GM18519 (cell line): ENCODE results near the gene NAT16.
"Not testable (repeated sequence)": the region's sequence is repeated elsewhere in the genome, so short reads cannot be mapped to it uniquely, and the experiment has no call there.

ENCODE experiments used
- ATAC-seq: cut with Tn5 transposase; IDR thresholded peaks from one replicate; pipeline ENCODE4 v1.9.1; 2021; ENCODE audit warnings: mild to moderate bottlenecking, moderate library complexity; ENCODE audit not compliant: unreplicated experiment, low FRiP score

The NAT16 gene

DNA sequence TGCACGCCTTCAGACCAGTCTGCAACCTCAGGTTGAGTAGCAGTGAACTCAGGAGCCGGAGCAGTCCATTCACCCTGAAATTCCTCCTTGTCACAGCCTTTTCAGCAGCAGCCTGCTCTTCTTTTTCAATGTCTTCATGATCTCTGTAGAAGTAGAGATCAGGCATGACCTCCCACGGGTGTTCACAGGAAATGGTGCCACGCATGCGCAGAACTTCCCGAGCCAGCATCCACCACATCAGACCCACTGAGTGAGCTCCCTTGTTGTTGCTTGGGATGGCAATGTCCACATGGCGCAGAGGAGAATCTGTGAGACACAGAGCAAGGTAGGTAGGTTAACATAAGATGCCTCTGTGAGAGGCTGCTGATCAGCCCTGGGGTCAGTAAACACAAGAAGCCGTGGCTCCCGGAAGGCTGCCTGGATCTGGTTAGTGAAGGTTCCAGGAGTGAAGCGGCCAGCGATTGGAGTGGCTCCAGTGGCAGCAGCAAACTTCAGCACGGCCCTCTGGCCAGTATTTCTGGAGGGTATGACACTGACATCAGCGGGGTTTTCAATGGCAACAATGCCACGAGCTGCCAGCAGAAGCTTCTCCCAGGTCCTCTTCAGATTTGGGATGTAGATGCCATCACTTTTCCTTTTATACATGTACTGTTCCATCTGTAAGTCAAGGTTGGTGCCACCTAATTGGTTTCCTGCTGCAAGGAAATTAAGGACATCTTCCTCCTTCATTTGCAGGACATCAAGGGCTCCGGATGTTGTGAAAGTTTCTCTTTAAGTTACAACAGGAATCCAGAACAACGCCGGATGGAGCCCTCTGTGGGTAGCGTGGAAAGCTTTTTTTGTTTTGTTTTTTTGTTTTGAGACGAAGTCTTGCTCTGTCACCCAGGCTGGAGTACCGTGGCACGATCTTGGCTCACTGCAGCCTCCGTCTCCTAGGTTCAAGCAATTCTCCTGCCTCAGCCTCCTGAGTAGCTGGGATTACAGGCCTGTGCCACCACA, 23.9 kb upstream of the NAT16 start:
- ATAC-seq: not testable (repeated sequence)

DNA sequence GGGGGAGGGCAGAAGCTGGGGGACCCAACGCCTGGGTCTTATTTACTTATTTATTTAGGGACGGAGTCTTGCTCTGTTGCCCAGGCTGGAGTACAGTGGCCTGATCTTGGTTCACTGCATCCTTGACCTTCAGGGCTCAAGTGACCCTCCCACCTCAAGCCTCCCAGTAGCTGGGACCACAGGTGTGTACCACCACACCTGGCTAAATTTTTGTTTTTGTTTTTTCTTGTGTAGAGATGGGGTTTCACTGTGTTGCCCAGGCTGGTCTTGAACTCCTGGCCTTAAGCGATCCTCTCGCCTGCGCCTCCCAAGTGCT, 22.5 kb upstream of the NAT16 start:
- ATAC-seq: no peak

DNA sequence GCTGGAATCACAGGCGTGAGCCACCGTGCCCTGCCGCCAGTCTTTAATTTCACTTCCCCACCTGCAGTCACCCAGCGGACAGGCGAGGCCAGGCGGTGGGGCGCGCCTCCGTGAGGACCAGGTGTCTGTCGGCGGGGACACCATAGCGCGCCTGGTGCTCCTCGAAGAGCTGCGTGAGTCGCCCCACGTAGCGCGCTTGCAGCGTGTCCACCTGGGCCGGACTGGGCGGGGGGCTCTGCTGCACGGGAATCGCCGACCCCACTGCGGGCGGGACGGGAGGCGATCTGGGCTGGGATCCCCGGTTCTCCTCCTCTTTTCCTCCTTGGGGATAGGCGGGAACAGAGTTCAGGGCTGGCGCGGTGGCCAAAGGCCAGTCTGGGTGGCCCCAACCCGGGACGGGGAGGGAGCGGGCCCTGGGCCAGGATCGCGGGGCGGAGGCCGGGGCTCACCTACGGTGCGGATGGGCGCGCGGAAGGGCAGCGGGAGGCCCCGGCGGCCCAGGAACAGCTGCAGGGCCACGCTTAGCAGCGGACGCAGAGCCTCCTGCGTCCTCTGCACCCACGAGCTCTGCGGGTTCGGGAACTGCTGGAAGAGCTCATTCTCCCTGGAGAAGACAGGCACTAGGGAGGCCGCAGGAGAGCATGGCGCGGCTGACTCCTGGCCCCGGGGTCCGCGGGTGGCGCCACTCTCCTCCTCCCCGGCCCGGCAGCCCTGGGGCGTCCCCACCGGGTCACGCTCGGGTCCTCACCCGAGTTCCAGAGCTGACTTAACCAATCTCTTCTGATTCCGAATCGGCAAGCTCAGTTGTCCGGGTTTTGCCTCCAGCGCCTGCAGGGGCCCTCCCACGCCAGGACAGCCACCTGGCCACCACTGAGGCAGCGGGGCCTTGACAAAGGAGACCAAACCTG, 21.9 kb upstream of the NAT16 start:
- no peak for ATAC-seq

DNA sequence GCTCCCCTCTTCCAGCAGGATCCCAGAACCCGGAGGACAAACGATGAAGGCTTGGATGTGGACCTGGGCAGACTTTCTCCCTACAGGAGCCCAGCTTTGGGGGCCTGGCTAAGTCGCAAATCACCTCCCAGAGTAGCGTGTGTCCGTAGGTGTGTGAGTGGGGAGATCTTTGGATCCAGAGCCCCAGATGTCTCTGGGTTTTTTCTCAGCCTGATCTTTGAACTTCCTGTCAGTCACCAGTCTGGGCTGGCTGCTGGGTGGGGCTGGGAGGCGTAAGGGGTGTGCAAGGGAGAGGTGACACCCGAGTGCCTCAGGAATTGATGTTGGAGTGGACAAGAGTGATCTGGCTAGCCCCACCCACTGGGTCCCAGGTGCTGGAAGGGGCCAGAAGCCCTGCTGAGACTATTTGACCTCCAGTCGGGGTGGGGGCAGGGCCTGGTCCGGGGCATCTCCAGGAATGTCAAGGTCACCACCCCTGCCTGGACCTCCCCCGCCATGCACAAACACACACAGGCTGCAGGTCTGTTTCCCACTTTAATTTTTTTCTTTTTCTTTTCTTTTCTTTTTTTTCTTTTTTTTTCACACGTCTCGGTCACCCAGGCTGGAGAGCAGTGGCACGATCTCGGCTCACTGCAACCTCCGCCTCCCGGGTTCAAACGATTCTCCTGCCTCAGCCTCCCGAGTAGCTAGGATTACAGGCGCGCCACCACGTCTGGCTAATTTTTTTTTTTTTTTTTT, 20.9 kb upstream of the NAT16 start, which contains the start of gene MOGAT3:
Gene MOGAT3, minus strand, starts transcription at position 175 of the 738 bp plus-strand sequence. CDS start 182 bp downstream, outside the sequence.
- ATAC-seq: no peak

DNA sequence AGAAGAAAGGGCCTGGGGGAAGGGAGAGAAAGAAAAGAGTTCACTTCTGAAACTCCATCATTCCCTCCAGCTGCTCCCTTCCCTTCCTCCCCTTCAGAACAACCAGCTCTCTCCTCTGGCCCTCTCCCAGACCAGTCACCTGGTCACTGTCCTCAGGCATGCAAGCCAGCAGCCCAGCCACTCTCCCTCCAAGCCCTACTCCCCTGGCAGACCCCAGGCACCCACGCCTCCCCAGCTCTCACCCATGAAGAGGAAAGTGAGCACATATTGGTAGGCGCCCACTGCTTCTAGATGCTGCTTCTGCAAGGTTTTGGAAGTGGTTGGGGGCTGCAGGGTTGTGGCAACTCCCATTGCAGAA, 20.4 kb upstream of the NAT16 start:
- ATAC-seq: no peak

DNA sequence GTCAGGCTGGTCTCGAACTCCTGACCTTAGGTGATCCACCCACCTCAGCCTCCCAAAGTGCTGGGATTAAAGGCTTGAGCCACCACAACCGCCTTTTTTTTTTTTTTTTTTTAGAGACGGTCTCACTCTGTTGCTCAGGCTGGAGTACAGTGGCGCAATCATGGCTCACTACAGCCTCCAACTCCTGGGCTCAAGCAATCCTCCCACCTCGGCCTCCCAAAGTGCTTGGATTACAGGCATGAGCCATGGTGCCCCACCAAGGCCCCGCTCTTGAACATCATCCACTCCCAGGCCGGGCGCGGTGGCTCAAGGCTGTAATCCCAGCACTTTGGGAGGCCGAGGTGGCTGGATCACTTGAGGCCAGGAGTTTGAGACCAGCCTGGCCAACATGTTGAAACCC, 19.4 kb upstream of the NAT16 start:
- ATAC-seq: not testable (repeated sequence)

DNA sequence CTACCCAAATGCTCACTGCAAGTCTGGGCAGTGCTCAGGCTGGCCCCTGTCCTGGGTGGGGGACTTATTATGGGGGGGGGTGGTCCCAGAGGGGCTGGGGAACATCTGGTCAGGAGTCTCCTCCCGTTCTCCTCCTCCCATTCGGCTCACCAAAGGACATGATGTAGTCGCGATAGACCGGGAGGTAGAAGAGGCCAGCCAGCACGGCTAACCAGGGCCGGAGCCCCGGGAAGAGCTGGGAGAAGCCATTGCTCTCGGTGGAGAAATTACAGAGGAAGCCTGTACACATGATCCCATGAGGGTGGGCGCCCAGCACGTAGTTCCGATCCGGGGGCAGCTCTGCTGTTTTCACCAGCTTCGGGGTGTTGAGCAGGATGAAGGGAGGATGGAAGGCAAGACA, 18.4 kb upstream of the NAT16 start:
- no peak for ATAC-seq

DNA sequence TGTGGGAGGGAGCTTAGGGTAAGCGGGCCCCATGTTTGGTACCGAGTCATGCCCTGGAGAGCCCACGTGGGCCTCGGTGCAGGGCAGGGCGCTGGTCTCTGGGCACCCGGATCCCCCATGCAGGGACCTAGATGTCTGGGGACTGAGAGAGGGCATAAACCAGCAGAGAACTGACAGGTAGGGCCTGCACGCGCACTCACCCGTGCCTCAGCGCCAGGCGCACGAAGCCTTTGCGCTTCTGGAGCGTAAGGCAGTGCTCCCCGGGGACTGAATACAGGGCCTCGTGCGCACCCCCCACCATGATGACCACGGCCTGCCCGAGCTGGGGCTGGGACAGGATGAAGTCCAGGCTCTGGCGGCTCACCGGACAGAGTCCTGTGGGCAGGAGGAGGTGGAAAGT, 17.9 kb upstream of the NAT16 start:
- ATAC-seq: no peak

DNA sequence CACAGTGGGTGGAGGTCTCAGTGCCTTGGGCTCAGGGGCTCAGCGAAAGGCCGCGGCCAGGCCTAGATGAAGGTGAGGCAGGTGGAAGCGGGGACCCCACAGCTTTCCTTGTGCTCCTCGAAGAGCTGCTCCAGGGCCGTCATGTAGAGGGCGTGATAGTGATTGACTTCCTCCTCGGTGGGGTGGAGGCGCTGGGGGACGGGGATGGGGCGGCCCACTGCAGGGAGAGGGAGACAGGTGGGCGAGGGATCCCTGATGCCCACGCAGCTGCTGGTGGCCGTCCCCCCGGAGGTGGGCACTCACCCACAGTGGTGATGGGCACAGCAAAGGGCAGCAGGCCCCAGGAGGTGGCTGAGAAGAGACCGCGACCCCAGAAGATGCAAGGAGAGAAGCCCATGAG, 15.8 kb upstream of the NAT16 start:
- ATAC-seq: no peak

DNA sequence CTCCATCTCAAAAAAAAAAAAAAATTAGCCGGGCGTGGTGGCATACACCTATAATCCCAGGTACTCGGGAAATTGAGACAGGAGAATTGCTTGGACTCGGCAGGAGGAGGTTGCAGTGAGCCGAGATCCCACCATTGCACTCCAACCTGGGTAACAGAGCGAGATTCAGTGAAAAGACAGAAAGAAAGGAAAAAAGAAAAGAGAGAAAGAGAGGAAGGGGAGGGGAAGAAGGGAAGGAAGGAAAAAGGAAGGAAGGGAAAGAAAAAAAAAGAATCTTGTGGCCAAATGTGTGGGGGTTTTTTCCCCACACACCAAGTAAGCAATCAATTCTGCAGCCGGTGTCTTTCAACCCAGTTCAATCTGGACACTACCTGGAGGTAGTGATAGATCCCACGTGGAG, 9.0 kb upstream of the NAT16 start:
- no peak for ATAC-seq

DNA sequence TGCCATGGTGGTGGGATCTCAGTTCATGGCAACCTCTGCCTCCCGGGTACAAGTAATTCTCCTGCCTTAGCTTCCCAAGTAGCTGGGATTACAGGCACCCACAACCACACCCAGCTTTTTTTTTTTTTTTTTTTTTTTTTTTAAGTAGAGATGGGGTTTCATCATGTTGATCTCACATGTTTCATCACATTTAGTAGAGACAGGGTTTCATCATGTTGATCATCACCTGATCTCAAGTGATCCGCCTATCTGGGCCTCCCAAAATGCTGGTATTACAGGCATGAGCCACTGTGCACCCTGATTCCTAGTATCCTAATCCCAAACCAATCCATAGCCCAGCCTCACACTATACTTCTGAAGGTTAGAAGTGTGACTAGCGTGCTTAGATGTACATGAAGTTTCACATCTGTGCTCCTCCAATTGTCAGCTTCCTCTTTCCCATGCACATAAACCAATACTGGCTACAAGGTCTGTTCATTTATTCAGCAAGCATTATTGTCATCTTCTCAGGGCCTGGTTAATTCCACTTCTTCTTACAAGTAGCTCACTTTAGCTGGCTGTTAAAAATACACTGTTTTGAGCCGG, 6.8 kb upstream of the NAT16 start:
- no peak for ATAC-seq

DNA sequence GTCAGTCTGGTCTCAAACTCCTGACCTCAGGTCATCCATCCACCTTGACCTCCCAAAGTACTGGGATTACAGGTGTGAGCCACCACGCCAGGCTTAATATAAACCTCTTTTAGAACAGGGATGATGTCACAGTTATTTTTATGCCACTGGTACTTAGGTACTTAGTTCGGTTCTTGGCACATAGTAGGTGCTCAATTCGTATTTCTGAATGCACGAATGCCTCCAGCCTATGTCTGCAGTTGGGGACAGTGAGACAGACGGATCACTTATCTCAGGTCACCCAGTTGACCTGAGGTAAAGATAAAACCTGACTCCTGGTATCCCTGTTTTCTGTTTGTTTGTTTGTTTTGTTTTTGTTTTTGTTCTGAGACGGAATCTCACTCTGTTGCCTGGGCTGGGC, 6.1 kb upstream of the NAT16 start:
- no peak for ATAC-seq

DNA sequence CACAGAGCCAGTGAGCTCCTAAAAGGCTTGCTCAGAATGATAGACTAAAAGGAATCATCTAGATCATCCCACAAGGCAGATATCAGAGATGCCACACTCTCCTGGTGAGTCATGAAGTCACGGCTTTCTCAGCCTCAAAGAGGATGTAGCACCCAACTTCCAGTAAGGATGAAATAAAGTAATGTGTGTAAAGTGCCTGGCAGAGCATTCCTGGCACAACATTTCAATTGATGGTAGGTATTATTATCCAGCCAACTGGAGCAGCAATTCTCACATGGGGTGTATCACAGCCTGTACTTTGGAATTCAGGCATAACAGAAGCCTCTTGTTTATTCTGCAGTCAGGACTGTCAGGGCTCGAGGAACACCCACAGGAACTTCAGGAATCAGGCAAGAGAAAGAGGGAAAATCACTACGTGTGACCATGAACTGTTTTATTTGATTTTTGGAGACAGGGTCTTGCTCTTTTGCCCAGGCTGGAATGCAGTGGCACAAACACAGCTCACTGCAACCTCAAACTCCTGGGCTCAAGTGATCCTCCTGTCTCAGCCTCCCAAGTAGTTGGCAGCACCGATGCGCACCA, 5.3 kb upstream of the NAT16 start:
- no peak for ATAC-seq

DNA sequence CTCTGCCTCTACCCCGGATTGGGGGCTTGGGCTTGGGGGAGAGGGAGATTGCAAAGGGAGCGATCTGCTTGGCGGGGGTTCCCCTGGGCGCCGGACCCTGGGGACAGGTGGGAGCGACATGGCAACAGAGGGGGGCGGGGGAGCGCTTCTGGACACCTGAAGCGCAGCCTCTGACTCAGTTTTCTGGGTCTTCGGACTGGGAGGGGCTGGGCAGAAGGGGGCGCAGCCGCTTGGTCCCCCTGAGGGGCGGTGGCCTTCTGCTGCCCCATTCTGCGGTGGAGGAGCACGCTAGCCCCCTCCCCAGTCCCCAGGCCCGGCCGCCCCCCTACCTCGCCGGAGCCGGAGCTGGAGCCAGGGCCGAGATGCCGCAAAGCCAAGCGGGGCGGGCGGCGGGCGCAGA, 380 bp downstream of the NAT16 start:
- no peak for ATAC-seq

DNA sequence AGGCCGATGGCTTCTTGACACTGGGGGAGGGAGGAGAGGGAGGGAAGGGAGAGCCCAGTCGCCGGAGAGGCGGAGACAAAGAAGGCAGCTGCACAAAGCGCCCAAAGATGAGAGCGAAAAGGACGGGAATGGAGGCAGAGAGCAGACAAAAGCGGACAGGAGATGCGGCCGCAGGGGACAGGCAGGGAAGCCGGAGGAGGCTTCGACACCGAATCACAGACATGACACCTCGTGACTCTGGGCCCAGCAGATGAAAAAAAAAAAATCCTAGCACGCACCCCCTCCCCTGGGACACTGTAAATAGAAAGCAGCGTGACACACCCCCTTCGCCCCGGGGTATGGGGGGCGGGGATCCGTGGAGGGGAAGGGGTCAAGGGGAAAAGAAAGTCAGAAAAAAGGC, 976 bp downstream of the NAT16 start:
- no peak for ATAC-seq

DNA sequence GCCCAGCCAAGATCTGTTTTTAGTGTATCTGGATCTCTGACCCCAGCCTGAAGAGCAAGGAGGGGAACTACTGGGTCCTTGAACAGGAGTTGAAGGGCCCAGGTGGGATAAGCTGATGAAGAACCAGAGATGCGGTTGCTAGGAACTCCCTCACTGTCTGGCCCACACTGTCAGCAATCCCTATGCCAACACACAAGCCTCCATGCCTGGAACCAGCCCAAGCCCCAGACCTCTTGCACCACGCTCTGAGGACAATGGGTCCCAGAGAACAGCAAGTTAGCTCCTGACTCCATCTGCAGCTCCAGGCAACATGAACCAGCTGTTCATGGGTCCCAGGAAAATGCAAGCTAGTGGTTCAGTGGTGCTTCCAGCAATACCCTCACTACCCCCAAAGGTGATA, 2.4 kb downstream of the NAT16 start:
- ATAC-seq: no peak

DNA sequence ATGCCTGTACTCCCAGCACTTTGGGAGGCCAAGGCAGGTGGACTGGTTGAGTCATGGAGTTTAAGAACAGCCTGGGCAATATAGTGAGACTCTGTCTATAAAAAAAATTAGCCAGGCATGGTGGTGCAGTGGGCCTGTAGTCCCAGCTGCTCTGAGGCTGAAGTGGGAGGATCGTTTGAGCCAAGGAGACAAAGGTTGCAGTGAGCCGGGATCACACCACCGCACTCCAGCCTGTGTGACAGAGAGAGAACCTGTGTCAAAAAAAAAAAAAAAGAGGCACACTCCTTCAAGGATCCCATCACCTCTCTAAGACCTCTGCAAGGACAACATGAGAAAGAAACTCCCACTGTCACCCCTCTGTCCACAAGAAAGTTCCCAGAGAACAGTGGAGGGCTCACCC, 4.4 kb downstream of the NAT16 start:
- no peak for ATAC-seq

DNA sequence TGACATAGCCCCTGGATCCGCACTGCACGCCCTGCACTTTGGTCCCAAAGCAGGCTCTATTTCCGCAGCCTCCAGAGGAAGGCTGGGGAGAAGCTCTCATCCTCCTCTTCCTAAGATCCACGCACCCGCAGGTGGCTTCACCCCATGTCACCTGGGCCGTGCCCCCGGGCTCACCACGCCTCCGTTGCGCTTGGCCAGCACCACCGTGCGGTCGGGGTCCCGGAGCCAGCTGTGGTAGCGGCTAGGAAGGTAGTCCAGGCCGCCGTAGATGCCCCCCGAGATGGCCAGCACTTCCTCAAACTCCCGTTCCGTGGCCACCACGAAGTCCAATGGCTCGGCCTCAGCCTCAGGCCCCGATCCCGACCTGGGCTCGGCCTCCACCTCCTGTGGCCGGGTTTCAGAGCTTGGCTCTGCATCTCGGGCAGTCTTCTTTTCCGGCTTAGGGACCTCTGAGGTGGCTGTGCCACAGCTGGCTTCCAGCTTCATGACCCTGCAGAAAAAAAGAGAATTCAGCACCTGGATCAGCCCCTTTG, 5.7 kb downstream of the NAT16 start:
- no peak for ATAC-seq

DNA sequence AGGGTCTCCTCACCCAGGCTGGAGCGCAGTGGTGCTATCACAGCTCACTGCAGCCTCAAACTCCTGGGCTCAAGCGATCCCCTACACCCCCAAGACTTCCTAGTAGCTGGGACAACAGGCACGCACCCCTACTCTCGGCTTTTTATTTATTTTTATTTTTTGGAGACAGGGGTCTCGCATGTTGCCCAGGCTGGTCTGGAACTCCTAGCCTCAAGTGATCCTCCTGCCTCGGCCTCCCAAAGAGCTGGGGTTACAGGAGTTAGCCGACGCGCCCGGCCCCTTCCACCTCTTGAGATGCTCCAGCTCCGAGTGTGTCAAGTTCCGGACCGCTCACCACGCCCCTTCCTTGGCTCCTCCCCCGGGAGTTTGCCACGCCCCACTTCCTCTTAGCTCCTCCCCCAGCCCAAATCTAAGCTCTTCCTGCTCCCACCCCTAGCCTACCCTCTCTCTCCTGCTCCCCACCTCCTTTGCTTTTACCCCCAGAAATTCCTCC, 6.3 kb downstream of the NAT16 start:
- ATAC-seq: no peak
